K562 (cell line): Measurements from ENCODE around the gene STT3B. TPM values are rescaled to one million over a fixed set of nuclear protein-coding genes. Genes with fewer than 3 reads are reported as not detected.

Experiments
- ATAC-seq: fragments of 200-7000 bp; cut with Tn5 transposase; 3 replicates; pipeline ENCODE4 v1.9.1; 2020; ENCODE audit warnings: moderate library complexity
- BruUV-seq: library from RNA; stranded (reverse); fragments of 400-500 nt; replicated peaks from 2 replicates; lab custom pipeline; 2021; lab: Mats Ljungman, UMichigan
- CTCF ChIA-PET: fragments of 300-600 bp; formaldehyde crosslinking; extraction: SDS; loops from one replicate; lab custom pipeline; 2021; ENCODE audit warnings: low intra/inter-chr PET ratio; lab: Yijun Ruan, JAX
- POLR2A ChIA-PET: fragments of 300-600, 350-650 bp; sonication (Branson Sonifier 250); formaldehyde crosslinking; extraction: SDS; loops from one replicate; lab custom pipeline; 2021; ENCODE audit warnings: antibody characterized with exemption, inconsistent platforms; lab: Yijun Ruan, JAX
- DNase-seq, 4 experiments: peaks; one replicate each; pipeline versions ENCODE4 v3.0.0 to v3.0.0-alpha.2; 2011 to 2018; ENCODE audit warnings: low spot score in 3 of 4, mixed read lengths in 3 of 4; ENCODE audit errors: extremely low read depth in 1 of 4
- FAIRE-seq: peaks from 2 replicates; lab custom pipeline; 2011; peaks lifted over from hg19 to GRCh38; lab: Jason Lieb, UNC
- H2AFZ ChIP-seq: 2 replicates; pipeline ENCODE4 v1.6.0; 2011; ENCODE audit warnings: low read depth, low read length, control low read depth, inconsistent platforms
- H3K27ac ChIP-seq: fragments of 200-600 bp; 3 replicates; pipeline ENCODE4 v1.8.0; 2011; ENCODE audit warnings: low read depth, mild to moderate bottlenecking, control low read depth, inconsistent platforms, low read length, moderate library complexity, mixed read lengths; ENCODE audit errors: extremely low read depth
- H3K27me3 ChIP-seq, 2 experiments: fragments of 300-600 bp in 1 of 2; 2 replicates in 1 of 2; 3 replicates in 1 of 2; pipeline versions ENCODE4 v1.6.0 to v1.8.0; 2011; ENCODE audit warnings: inconsistent platforms in 2 of 2, low read length in 2 of 2, mild to moderate bottlenecking in 1 of 2, mixed read lengths in 1 of 2, moderate library complexity in 1 of 2; ENCODE audit not compliant: control insufficient read depth in 2 of 2, insufficient read depth in 2 of 2
- H3K36me3 ChIP-seq: fragments of 300-600 bp; 3 replicates; pipeline ENCODE4 v1.8.0; 2011; ENCODE audit warnings: mild to moderate bottlenecking, low read length, inconsistent platforms; ENCODE audit not compliant: control insufficient read depth, insufficient read depth
- H3K4me1 ChIP-seq, 2 experiments: fragments of 200-600 bp in 1 of 2; replicated peaks in 1 of 2; 2 replicates in 1 of 2; 3 replicates in 1 of 2; pipeline versions ENCODE4 v1.5.1 to v1.8.0; 2011; ENCODE audit warnings: inconsistent platforms in 2 of 2, low read length in 2 of 2, mild to moderate bottlenecking in 1 of 2, mixed read lengths in 1 of 2, moderate library complexity in 1 of 2; ENCODE audit not compliant: control insufficient read depth in 2 of 2, insufficient read depth in 2 of 2
- H3K4me2 ChIP-seq: 2 replicates; pipeline ENCODE4 v1.6.1; 2011; ENCODE audit warnings: low read length, control low read depth, inconsistent platforms, mixed read lengths; ENCODE audit not compliant: insufficient read depth
- H3K4me3 ChIP-seq: fragments of 200-600 bp; sonication (generic), shearing (Covaris generic); 2 replicates; pipeline ENCODE4 v1.5.1; 2016; ENCODE audit warnings: control low read depth, inconsistent platforms
- H3K79me2 ChIP-seq: fragments of 200-600 bp; 3 replicates; pipeline ENCODE4 v1.8.0; 2011; ENCODE audit warnings: low read length, inconsistent platforms; ENCODE audit not compliant: control insufficient read depth, insufficient read depth
- H3K9ac ChIP-seq, 2 experiments: 2 replicates each; pipeline versions ENCODE4 v1.6.0 to v1.6.1; 2011; ENCODE audit warnings: low read depth in 2 of 2, low read length in 2 of 2, control low read depth in 1 of 2, inconsistent platforms in 1 of 2, mild to moderate bottlenecking in 1 of 2, mixed read lengths in 1 of 2; ENCODE audit not compliant: insufficient read depth in 1 of 2
- H3K9me1 ChIP-seq: one replicate; pipeline ENCODE4 v1.6.0; 2011; ENCODE audit warnings: inconsistent platforms, mild to moderate bottlenecking, low read length, moderate library complexity; ENCODE audit not compliant: control insufficient read depth, insufficient read depth
- H3K9me3 ChIP-seq: replicated peaks from 2 replicates; pipeline ENCODE4 v1.5.1; 2011; ENCODE audit warnings: low read depth, low read length, inconsistent platforms; ENCODE audit not compliant: control insufficient read depth, insufficient read depth
- H4K20me1 ChIP-seq: replicated peaks from 2 replicates; pipeline ENCODE4 v1.6.1; 2011; ENCODE audit warnings: low read length, inconsistent platforms, mixed read lengths; ENCODE audit not compliant: control insufficient read depth, insufficient read depth
- BRF1 ChIP-seq: IDR thresholded peaks from 3 replicates; pipeline ENCODE4 v1.6.1; 2011; ENCODE audit warnings: borderline replicate concordance, mild to moderate bottlenecking; ENCODE audit not compliant: insufficient read length; ENCODE audit errors: extremely low read depth
- CBX1 ChIP-seq: sonication (generic); IDR thresholded peaks from 2 replicates; pipeline ENCODE4 v1.6.1; 2016; ENCODE audit warnings: antibody characterized with exemption, low read depth, mild to moderate bottlenecking
- CBX5 ChIP-seq: IDR thresholded peaks from 2 replicates; pipeline ENCODE4 v1.6.1; 2014; ENCODE audit warnings: low read depth, borderline replicate concordance
- KDM5B ChIP-seq: fragments of 200-600 bp; sonication (generic); IDR thresholded peaks from 2 replicates; pipeline ENCODE4 v1.6.1; 2012; ENCODE audit warnings: low read depth, mild to moderate bottlenecking, moderate library complexity, low read length, control low read depth, inconsistent platforms; ENCODE audit not compliant: insufficient replicate concordance
- MXI1 ChIP-seq: IDR thresholded peaks from 2 replicates; pipeline ENCODE4 v1.6.1; 2011; ENCODE audit warnings: low read depth, mild to moderate bottlenecking, improper control_type of control experiment, low read length
- SNRNP70 ChIP-seq: fragments of 200-400 bp; formaldehyde crosslinking; optimal IDR thresholded peaks from 2 replicates; pipeline ENCODE3; 2017; ENCODE audit warnings: low read depth, low read length
- TBL1XR1 ChIP-seq, 2 experiments: IDR thresholded peaks; 2 replicates each; pipeline ENCODE4 v1.6.1; 2012; ENCODE audit warnings: improper control_type of control experiment in 2 of 2, low read length in 2 of 2, mild to moderate bottlenecking in 1 of 2
- TBP ChIP-seq: optimal IDR thresholded peaks from 2 replicates; pipeline ENCODE3; 2011; ENCODE audit warnings: low read depth, low read length, improper control_type of control experiment
- ZNF124 ChIP-seq: sonication (generic); formaldehyde crosslinking; IDR thresholded peaks from 2 replicates; pipeline ENCODE4 v1.8.1; 2022; ENCODE audit warnings: missing genetic modification reagents
- ZNF584 ChIP-seq: fragments of 200-800 bp; sonication (Bioruptor generic); IDR thresholded peaks from 2 replicates; pipeline ENCODE4 v1.6.1; 2016; ENCODE audit warnings: low read depth, mild to moderate bottlenecking, missing genetic modification characterization, missing compliant biosample characterization
- WGBS: fragments of 100-300 bp; shearing (Covaris generic); methylation state at CpG from one replicate; pipeline ENCODE4 v1.1.6; 2016; ENCODE audit warnings: low coverage, mixed read lengths; ENCODE audit not compliant: insufficient coverage; ENCODE audit errors: missing lambda C conversion rate; 5-methylcytosine and 5-hydroxymethylcytosine counted together
- in situ Hi-C: fragments of 300-500 bp; cut with MboI; formaldehyde crosslinking; loops from 4 replicates; pipeline ENCODE4 v1.15.0; 2018; ENCODE audit warnings: inconsistent platforms, mixed read lengths
- intact Hi-C: fragments of 100-400 bp; cut with micrococcal nuclease; formaldehyde crosslinking; loops from 2 replicates; pipeline ENCODE4 v1.14.2; 2022
- polyA plus RNA-seq, 8 experiments: library from polyadenylated mRNA; depleted of rRNA in 4 of 8; stranded (reverse) in 5 of 8; unstranded in 3 of 8; fragments of >200 nt; fragmentation: Nextera tagmentation in 2 of 8; fragmentation: Illumina TruSeq in 1 of 8; extraction: Ambion mirVana in 2 of 8; extraction: Trizol in 1 of 8; gene quantifications; 2 replicates each; pipeline versions ENCODE4 v1.2.1 to v1.2.3, GENCODE V29; 2011 to 2014; ENCODE audit warnings: inconsistent platforms in 1 of 8, missing spikeins in 1 of 8
- total RNA-seq, 7 experiments: library from RNA; depleted of rRNA in 6 of 7; stranded (reverse); fragments of >200 nt in 6 of 7; fragmentation: Illumina TruSeq in 2 of 7; extraction: Trizol in 2 of 7; gene quantifications; 2 replicates each; pipeline versions ENCODE4 v1.2.1 to v1.2.3, GENCODE V29; 2011 to 2021; ENCODE audit warnings: low replicate concordance in 1 of 7

STT3B gene
- total and polyA plus RNA-seq, 9 of the 15 experiments (the other 6 are each of a cell fraction or from before 2014, with no cell fraction given): 22.4 to 147 (median 100) TPM

DNA sequence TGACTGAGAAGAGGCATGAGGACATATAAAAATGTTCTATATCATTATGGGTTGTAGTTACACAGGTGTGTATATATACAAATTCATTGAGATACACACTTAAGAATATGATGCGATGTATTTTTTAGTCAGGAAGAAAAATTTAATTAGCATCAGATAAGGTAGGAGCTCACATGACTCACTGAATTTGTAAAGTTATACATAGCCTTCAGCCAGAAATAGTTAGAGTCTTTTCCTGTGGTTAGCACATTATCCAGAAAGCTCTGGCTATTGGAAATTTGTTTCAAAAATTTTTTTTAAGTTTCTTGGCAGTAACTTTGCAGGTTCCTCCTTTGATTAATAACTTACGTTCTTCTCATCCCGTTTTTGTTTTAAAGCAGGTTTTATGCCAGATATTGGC, 88.6 kb downstream of the STT3B start:
- Histone ChIP-seq H4K20me1 (no peaks in the 10 kb centered on the region), H3K4me1 (no peaks in the 10 kb centered on the region), H3K4me3 (no peak overlapping the region), H3K4me2 (no peak overlapping the region), H3K27ac (no peak overlapping the region), H3K36me3 (peaks cover 82% of the 10 kb centered on the region; the same call in 2 of the 3 replicates), H3K9me1 (no peaks in the 10 kb centered on the region), H2AFZ (no peak overlapping the region), H3K9me3 (no peaks in the 10 kb centered on the region), H3K27me3 (no peaks in the 10 kb centered on the region), H3K79me2 (no peaks in the 10 kb centered on the region), H3K9ac (no peak overlapping the region)
- 98% methylated on average over 3 of the region's 3 CpGs for WGBS
- ATAC-seq (no peak), FAIRE-seq (no peak), DNase-seq (no peak)
- ChIA-PET CTCF (no interaction called here), POLR2A (no interaction called here)
- no peak for TF ChIP-seq KDM5B
- TF ChIP-seq CBX5: no peak
- BruUV-seq: no TSS peak
- intact Hi-C loops (no loop called here), in situ Hi-C loops (no loop called here)

DNA sequence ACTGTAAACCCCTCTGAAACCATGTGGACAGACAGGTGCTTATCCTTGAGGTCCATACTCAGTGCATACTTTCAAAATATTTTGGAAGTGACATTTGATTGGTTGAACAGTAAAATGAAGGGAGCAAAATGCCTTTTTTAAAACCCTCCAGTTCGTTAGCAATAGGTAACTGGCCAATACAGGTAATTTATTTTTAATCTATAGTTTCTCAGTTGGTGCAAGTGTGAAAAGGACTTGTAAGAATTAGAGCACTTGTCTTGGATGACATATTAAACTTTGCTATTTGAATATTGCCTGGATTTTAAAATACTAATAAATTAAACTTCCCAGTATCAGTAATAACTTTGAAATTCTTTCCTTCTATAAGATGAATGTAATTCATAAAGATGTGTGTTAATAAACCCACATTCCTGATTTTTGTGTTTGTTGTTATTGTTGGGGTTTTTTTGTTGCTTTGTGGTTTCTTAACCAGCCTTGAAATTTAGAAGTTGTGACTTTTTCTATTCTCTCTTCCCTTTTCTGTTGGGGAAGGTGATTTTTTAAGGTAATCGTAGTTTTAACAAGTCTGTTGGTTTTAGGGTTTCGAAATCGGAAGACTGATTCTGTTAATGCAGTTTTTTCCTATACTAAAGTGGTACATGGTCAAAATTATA, 90.0 kb downstream of the STT3B start:
- FAIRE-seq (peak; percentile 19), ATAC-seq (no peak), DNase-seq (no peak)
- CTCF ChIA-PET: no interaction called here
- Histone ChIP-seq H3K4me2 (no peak overlapping the region), H3K9me3 (no peaks in the 10 kb centered on the region), H3K9me1 (no peaks in the 10 kb centered on the region), H3K36me3 (peaks cover 87% of the 10 kb centered on the region; the same call in 2 of the 3 replicates), H3K27ac (no peak overlapping the region), H4K20me1 (no peaks in the 10 kb centered on the region), H3K9ac (no peak overlapping the region), H3K79me2 (no peaks in the 10 kb centered on the region), H3K27me3 (no peaks in the 10 kb centered on the region), H2AFZ (no peak overlapping the region), H3K4me1 (no peaks in the 10 kb centered on the region), H3K4me3 (no peak overlapping the region)
- WGBS: 92% methylated on average over 4 of the region's 4 CpGs
- no peak for TF ChIP-seq BRF1
- TF ChIP-seq TBP: no peak
- no peak for TF ChIP-seq TBL1XR1 (IDR thresholded peaks at IDR 0.05; ENCODE audit: low read length in 2 of 2)
- TF ChIP-seq ZNF584 (CRISPR knock-in tag): no peak
- TF ChIP-seq ZNF124 (CRISPR knock-in tag): no peak
- no peak for TF ChIP-seq SNRNP70
- TF ChIP-seq MXI1: no peak
- no peak for TF ChIP-seq CBX1
- POLR2A ChIA-PET: no interaction called here
- in situ Hi-C loops (no loop called here), intact Hi-C loops (no loop called here)
- BruUV-seq: no TSS peak
